ENCODE results near the gene GATA6.

The GATA6 gene

DNA sequence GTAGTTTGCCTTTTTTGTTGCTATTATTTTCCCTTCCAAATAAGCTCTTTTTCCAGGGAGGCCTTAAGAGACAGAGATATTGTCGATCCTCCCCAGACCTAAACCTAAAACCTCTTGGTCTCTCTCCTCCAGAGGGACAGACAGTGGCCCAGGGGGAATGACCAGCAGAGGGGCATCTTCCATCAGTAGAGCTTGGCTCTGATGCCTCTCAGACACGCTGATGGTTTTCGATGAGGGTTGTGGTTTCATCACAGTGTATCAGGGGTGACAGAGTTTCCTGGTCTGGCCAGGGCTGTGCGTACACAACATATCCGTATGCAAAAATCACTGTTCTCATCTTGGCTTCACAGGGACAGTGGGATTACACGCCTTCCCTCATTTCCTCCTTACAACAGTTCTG lies 68.6 kb downstream of the GATA6 start:
- DNase-seq: no peak

DNA sequence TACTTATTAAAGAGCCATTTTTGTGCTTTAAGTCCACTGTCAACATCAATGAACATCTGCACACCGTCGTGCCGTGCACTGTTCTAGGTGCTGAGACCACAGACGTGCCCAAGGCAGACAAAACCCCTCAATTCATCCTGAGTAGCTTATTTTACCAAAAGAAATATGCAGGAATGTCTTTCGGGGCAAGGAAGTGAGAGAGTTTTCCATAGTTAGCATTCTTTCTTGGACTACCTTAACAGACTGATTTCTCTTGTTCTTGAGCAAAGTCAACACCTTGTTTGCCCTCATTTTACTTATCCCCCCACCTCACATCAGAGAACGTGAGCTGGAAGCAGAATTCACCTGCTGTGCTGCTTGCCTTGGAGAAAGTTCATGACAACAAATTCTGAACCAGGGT lies 69.3 kb downstream of the GATA6 start:
- no peak for DNase-seq

DNA sequence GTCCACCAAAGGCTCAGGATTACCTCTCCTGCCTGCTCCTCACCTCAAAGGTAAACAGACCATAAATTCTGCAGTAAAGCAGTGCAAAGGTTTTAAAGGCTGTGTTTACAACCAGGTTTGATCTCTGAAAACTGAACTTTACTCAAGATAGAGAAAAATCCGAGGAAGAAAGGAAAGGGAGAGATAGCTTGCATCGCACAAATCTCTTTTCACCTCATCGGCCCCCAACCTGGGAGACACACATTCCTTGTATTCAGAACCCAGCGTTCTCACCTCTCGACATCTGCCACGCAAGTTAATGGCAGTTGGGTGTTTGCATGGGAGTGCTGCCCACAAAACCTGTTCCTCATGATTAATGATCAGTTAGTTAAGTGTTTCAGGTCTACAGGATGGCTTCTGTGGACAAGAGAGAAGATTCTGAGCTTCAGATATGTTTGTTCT lies 72.6 kb downstream of the GATA6 start:
- DNase-seq: no peak

DNA sequence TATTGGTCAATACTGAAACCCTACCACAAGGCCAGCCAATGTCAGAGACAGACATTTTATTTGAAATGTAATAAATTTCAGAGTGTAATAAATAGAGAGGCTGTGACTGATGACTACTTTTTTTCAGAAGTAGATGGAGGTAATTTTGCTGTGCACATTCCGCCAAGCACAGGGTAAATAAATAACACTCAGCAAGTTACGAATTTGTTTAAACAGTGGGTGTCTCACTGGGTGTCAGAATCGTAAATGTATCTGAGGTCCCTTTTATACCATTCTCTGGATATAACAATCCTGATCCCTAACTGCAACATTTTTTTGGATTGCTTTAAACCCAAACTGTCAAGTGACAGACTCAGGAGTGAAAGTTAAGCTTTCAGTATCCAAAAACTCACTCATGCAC lies 74.1 kb downstream of the GATA6 start:
- no peak for DNase-seq

DNA sequence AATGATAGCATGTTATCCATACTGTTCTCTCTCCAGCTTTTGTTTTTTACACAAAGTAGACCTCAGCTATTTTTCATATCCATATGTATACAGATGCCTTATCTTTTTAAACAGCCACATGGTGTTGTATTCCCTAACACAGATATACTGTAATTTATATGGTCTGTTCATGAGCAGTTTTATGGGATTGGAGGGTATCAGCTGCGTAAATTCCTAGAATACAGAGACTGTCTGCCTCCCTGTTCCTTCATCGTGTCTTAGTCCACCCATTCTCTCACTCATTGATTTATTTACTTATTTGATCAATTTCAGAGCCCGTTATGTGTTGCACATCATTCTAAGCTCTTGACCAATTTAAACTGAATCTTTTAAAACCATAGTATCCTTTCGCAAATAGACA lies 80.6 kb downstream of the GATA6 start:
- no peak for DNase-seq

DNA sequence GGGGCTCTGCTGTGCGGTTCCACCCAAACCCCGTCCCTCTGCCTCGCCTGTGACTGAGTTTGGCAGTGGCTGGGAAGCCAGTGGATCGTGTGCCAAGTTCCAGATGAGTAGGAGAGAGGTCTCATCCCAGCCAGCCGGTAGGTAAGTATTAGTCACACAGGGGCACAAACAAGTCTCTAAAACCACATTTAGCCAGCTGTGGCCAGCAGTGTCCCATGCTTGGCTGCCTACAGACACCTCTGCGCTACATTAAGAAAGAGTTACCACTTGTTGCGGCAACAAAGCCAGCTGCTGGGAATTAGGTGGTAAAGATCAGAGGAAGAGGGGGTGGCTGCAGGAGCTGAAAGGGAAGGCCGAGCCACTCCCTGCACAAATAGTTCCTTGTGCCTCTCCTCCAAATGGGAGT lies 81.2 kb downstream of the GATA6 start:
- no peak for DNase-seq

Data from amygdala (tissue), 56 donors.